ENCODE data around the gene C1QA.
A peak's percentile ranks its signal among the peaks of the same experiment; 100 is the strongest.

C1QA gene

GRCh38 chr1:22626237-22627157 lies 9.9 kb upstream of the C1QA start:
- no peaks in the 10 kb centered on the region for H3K9me3 ChIP-seq (ENCODE audit: control insufficient read depth, insufficient read depth, low read depth, low read length)
- H3K4me3 ChIP-seq (ENCODE audit: low read depth, low read length), result 0 out of 2 replicates have a peak overlapping the region, but pooled peaks have one; percentile 15
- H3K27me3 ChIP-seq (ENCODE audit: control insufficient read depth, insufficient read depth, low read length), result peaks cover 19% of the 10 kb centered on the region; the same call in 1 of the 2 replicates
- H3K4me1 ChIP-seq (ENCODE audit: control insufficient read depth, insufficient read depth, low read length), result peaks cover 32% of the 10 kb centered on the region
- no peak overlapping the region for H3K9ac ChIP-seq (ENCODE audit: low read length)
- no peak overlapping the region for H3K27ac ChIP-seq (ENCODE audit: low read depth, low read length)
- no peaks in the 10 kb centered on the region for H3K36me3 ChIP-seq (ENCODE audit: control insufficient read depth, insufficient read depth, low read length)

GRCh38 chr1:22627331-22627730 lies 9.1 kb upstream of the C1QA start:
- Histone ChIP-seq H3K9me3 (ENCODE audit: control insufficient read depth, insufficient read depth, low read depth, low read length) (no peaks in the 10 kb centered on the region), H3K4me1 (ENCODE audit: control insufficient read depth, insufficient read depth, low read length) (peaks cover 35% of the 10 kb centered on the region), H3K9ac (ENCODE audit: low read length) (no peak overlapping the region), H3K36me3 (ENCODE audit: control insufficient read depth, insufficient read depth, low read length) (no peaks in the 10 kb centered on the region), H3K27ac (ENCODE audit: low read depth, low read length) (no peak overlapping the region), H3K4me3 (ENCODE audit: low read depth, low read length) (no peak overlapping the region), H3K27me3 (ENCODE audit: control insufficient read depth, insufficient read depth, low read length) (peaks cover 15% of the 10 kb centered on the region; the same call in 1 of the 2 replicates)

GRCh38 chr1:22628698-22629444 lies 7.6 kb upstream of the C1QA start:
- Histone ChIP-seq H3K4me3 (ENCODE audit: low read depth, low read length) (no peak overlapping the region), H3K9ac (ENCODE audit: low read length) (no peak overlapping the region), H3K4me1 (ENCODE audit: control insufficient read depth, insufficient read depth, low read length) (peaks cover 35% of the 10 kb centered on the region), H3K27me3 (ENCODE audit: control insufficient read depth, insufficient read depth, low read length) (peaks cover 15% of the 10 kb centered on the region; the same call in 1 of the 2 replicates), H3K9me3 (ENCODE audit: control insufficient read depth, insufficient read depth, low read depth, low read length) (no peaks in the 10 kb centered on the region), H3K36me3 (ENCODE audit: control insufficient read depth, insufficient read depth, low read length) (no peaks in the 10 kb centered on the region), H3K27ac (ENCODE audit: low read depth, low read length) (no peak overlapping the region)

DNA sequence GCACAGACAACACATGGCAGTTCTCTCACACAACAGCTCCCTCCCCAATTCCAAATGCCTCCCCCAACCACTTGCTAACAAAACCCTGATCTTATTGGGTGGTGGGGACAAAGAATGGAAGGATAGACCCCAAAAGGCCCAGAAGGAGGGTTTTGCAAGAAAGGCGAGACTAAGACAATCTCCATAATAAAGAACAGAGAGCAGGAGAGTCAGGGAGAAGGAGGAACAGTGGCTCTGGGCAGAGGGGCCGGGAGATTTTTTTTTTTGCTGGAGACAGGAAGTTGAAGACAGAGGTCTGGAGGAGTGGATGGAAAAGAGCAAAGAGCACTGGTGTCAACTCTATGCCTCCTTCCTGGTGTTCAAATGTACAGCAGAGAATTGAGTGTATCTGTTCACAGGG lies 6.5 kb upstream of the C1QA start:
- no peak overlapping the region for H3K27ac ChIP-seq (ENCODE audit: low read depth, low read length)
- H3K27me3 ChIP-seq (ENCODE audit: control insufficient read depth, insufficient read depth, low read length), result peaks cover 13% of the 10 kb centered on the region; the same call in 1 of the 2 replicates
- no peak overlapping the region for H3K9ac ChIP-seq (ENCODE audit: low read length)
- H3K4me3 ChIP-seq (ENCODE audit: low read depth, low read length), result no peak overlapping the region
- H3K9me3 ChIP-seq (ENCODE audit: control insufficient read depth, insufficient read depth, low read depth, low read length), result peaks cover 7% of the 10 kb centered on the region
- H3K36me3 ChIP-seq (ENCODE audit: control insufficient read depth, insufficient read depth, low read length), result no peaks in the 10 kb centered on the region
- peaks cover 35% of the 10 kb centered on the region for H3K4me1 ChIP-seq (ENCODE audit: control insufficient read depth, insufficient read depth, low read length)

DNA sequence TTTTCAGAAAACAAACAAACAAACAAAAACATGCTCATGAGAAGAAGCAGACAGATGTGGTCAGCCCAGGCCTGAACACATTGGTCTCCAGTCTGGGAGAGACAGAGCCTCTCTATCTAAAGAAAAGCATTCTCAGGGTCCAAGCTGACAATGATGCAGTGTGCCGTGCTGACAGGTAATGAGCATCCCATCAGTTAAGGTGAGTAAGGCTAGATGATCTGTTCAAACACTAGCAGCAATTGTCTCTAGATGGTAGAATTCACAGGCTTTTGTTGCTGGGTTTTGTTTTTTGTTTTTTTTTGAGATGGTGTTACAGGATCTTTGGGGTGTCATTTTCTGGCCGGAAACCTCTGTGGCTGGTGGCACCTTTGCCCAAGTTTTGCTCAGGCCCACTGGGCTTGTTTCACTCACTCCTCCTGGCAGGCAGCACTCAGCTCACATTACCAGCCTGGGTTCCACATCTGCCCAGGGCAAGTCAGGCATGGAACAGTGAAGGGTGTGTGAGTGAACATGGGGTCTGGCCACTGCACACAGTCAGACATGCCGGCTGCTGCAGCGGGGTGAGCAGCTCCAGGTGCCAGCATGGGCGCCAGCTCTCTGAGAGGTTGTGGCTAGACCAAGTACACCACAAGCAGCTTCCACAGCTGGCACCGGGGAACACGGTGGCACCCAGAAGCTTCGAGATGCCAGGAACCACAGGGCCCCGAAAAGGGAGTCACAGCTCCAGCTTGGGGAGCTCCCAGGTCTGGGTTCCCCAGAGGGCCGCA lies 2.5 kb upstream of the C1QA start:
- Histone ChIP-seq H3K36me3 (ENCODE audit: control insufficient read depth, insufficient read depth, low read length) (no peaks in the 10 kb centered on the region), H3K9me3 (ENCODE audit: control insufficient read depth, insufficient read depth, low read depth, low read length) (peaks cover 11% of the 10 kb centered on the region), H3K9ac (ENCODE audit: low read length) (no peak overlapping the region), H3K27me3 (ENCODE audit: control insufficient read depth, insufficient read depth, low read length) (no peaks in the 10 kb centered on the region), H3K27ac (ENCODE audit: low read depth, low read length) (no peak overlapping the region), H3K4me1 (ENCODE audit: control insufficient read depth, insufficient read depth, low read length) (peaks cover 27% of the 10 kb centered on the region), H3K4me3 (ENCODE audit: low read depth, low read length) (no peak overlapping the region)

GRCh38 chr1:22635436-22635835 lies 992 bp upstream of the C1QA start:
- H3K4me3 ChIP-seq (ENCODE audit: low read depth, low read length), result no peak overlapping the region
- no peaks in the 10 kb centered on the region for H3K27me3 ChIP-seq (ENCODE audit: control insufficient read depth, insufficient read depth, low read length)
- H3K4me1 ChIP-seq (ENCODE audit: control insufficient read depth, insufficient read depth, low read length), result peaks cover 20% of the 10 kb centered on the region
- H3K36me3 ChIP-seq (ENCODE audit: control insufficient read depth, insufficient read depth, low read length), result no peaks in the 10 kb centered on the region
- no peak overlapping the region for H3K9ac ChIP-seq (ENCODE audit: low read length)
- H3K27ac ChIP-seq (ENCODE audit: low read depth, low read length), result no peak overlapping the region
- H3K9me3 ChIP-seq (ENCODE audit: control insufficient read depth, insufficient read depth, low read depth, low read length), result peaks cover 11% of the 10 kb centered on the region

DNA sequence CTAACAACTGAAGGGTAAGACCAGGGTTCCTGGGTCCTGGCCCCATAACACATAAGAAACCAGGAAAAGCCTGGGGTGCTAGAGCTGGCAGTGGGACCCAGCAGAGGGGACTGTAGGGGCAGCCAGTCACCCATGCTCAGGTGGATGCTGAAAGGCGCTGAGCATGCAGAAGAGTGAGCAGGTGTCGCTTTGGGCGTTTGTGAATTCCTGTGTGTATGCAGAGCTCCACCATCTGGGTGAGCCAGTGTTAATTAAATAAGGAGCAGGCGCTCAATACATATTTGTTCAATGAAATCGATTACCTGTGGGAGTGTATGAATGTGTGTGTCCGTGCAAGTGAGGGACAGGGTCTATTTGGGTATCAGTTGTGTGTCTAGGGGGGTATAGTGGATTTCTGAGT lies 499 bp downstream of the C1QA start:
- Histone ChIP-seq H3K4me1 (ENCODE audit: control insufficient read depth, insufficient read depth, low read length) (peaks cover 9% of the 10 kb centered on the region), H3K36me3 (ENCODE audit: control insufficient read depth, insufficient read depth, low read length) (no peaks in the 10 kb centered on the region), H3K27me3 (ENCODE audit: control insufficient read depth, insufficient read depth, low read length) (0 out of 2 replicates have a peak, but pooled peaks cover 6% of the 10 kb centered on the region), H3K27ac (ENCODE audit: low read depth, low read length) (no peak overlapping the region), H3K4me3 (ENCODE audit: low read depth, low read length) (no peak overlapping the region), H3K9ac (ENCODE audit: low read length) (no peak overlapping the region), H3K9me3 (ENCODE audit: control insufficient read depth, insufficient read depth, low read depth, low read length) (peaks cover 11% of the 10 kb centered on the region)

DNA sequence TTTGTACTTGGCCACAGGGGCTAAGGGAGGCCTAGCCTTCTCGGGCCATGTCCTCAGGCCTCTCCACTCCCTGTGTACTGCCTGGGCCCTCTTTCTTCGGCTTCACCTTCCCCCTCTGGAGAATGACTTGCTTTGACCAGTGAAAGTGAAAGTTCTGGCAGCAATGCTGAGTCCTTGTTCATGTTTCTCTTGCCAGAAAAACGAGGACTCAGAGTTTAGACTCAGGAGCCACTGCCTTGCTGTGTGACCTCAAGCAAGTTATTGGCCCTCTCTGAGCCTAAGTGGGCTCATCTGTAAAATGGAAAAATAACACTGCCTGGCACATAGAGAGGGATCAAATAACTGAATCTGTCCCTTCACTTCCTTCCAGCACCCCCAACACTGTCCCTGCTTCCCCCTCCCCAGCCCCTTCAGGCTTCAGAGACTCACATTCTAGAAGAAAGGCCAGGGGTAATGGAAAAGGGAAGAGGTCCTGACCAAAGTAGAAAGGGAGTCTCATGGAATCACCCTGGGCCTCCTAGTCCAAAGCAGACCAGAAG lies 1.5 kb downstream of the C1QA start:
- H3K4me1 ChIP-seq (ENCODE audit: control insufficient read depth, insufficient read depth, low read length), result peaks cover 9% of the 10 kb centered on the region
- H3K4me3 ChIP-seq (ENCODE audit: low read depth, low read length), result no peak overlapping the region
- H3K36me3 ChIP-seq (ENCODE audit: control insufficient read depth, insufficient read depth, low read length), result no peaks in the 10 kb centered on the region
- H3K27me3 ChIP-seq (ENCODE audit: control insufficient read depth, insufficient read depth, low read length), result 0 out of 2 replicates have a peak, but pooled peaks cover 6% of the 10 kb centered on the region
- no peak overlapping the region for H3K9ac ChIP-seq (ENCODE audit: low read length)
- no peak overlapping the region for H3K27ac ChIP-seq (ENCODE audit: low read depth, low read length)
- peaks cover 11% of the 10 kb centered on the region for H3K9me3 ChIP-seq (ENCODE audit: control insufficient read depth, insufficient read depth, low read depth, low read length)

- no peak overlapping the region for H3K27ac ChIP-seq (ENCODE audit: low read depth, low read length)
- peaks cover 11% of the 10 kb centered on the region for H3K9me3 ChIP-seq (ENCODE audit: control insufficient read depth, insufficient read depth, low read depth, low read length)
- no peak overlapping the region for H3K4me3 ChIP-seq (ENCODE audit: low read depth, low read length)
- 0 out of 2 replicates have a peak, but pooled peaks cover 6% of the 10 kb centered on the region for H3K27me3 ChIP-seq (ENCODE audit: control insufficient read depth, insufficient read depth, low read length)
- peaks cover 9% of the 10 kb centered on the region for H3K4me1 ChIP-seq (ENCODE audit: control insufficient read depth, insufficient read depth, low read length)
- H3K36me3 ChIP-seq (ENCODE audit: control insufficient read depth, insufficient read depth, low read length), result no peaks in the 10 kb centered on the region
- H3K9ac ChIP-seq (ENCODE audit: low read length), result no peak overlapping the region
Measured at GRCh38 chr1:22638476-22639234, 2.2 kb downstream of the C1QA start.

DNA sequence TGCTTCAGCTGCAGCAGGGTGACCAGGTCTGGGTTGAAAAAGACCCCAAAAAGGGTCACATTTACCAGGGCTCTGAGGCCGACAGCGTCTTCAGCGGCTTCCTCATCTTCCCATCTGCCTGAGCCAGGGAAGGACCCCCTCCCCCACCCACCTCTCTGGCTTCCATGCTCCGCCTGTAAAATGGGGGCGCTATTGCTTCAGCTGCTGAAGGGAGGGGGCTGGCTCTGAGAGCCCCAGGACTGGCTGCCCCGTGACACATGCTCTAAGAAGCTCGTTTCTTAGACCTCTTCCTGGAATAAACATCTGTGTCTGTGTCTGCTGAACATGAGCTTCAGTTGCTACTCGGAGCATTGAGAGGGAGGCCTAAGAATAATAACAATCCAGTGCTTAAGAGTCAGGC lies 2.9 kb downstream of the C1QA start:
- no peak overlapping the region for H3K4me3 ChIP-seq (ENCODE audit: low read depth, low read length)
- H3K9me3 ChIP-seq (ENCODE audit: control insufficient read depth, insufficient read depth, low read depth, low read length), result peaks cover 10% of the 10 kb centered on the region
- H3K36me3 ChIP-seq (ENCODE audit: control insufficient read depth, insufficient read depth, low read length), result no peaks in the 10 kb centered on the region
- 0 out of 2 replicates have a peak, but pooled peaks cover 6% of the 10 kb centered on the region for H3K27me3 ChIP-seq (ENCODE audit: control insufficient read depth, insufficient read depth, low read length)
- no peak overlapping the region for H3K9ac ChIP-seq (ENCODE audit: low read length)
- peaks cover 9% of the 10 kb centered on the region for H3K4me1 ChIP-seq (ENCODE audit: control insufficient read depth, insufficient read depth, low read length)
- H3K27ac ChIP-seq (ENCODE audit: low read depth, low read length), result no peak overlapping the region; the same call in 1 of the 2 replicates
